OCI-LY1 (cell line): ENCODE measurements around the gene LRRC8B.
A peak's percentile ranks its signal among the peaks of the same experiment; 100 is the strongest.

Experiments
- CTCF ChIP-seq: fragments of 200-600 bp; sonication (generic), shearing (Covaris generic); IDR thresholded peaks from 2 replicates; pipeline ENCODE4 v1.5.1; 2017; ENCODE audit warnings: mild to moderate bottlenecking, antibody characterized with exemption, low read length, moderate library complexity, mixed read lengths
- EZH2 ChIP-seq: fragments of 200-600 bp; sonication (generic), shearing (Covaris generic); IDR thresholded peaks from 2 replicates; pipeline ENCODE4 v1.8.0; 2017; ENCODE audit warnings: borderline replicate concordance, mixed run types, mild to moderate bottlenecking, antibody characterized with exemption, low read length, moderate library complexity, mixed read lengths

GRCh38 chr1:89622895-89623294 is 98.3 kb downstream of the LRRC8B start:
- TF ChIP-seq CTCF (0 out of 2 replicates have a peak, but pooled peaks have one; percentile 23), EZH2 (no peak)
